ENCODE measurements around the gene ID1.

GRCh38 chr20:31633339-31633914 lies 28.3 kb downstream of the ID1 start:
- TF ChIP-seq CTCF (IDR thresholded peaks at IDR 0.05) (no peak), POLR2A (IDR thresholded peaks at IDR 0.05) (no peak), POLR2AphosphoS5 (IDR thresholded peaks at IDR 0.05) (no peak)
